ENCODE results near the gene CFAP210. TPM values are rescaled to one million over a fixed set of nuclear protein-coding genes. Genes with fewer than 3 reads are reported as not detected.

The CFAP210 gene
- total and polyA plus RNA-seq, 10 of the 15 experiments (the other 5 are each of a cell fraction or from before 2014, with no cell fraction given): not detected

DNA sequence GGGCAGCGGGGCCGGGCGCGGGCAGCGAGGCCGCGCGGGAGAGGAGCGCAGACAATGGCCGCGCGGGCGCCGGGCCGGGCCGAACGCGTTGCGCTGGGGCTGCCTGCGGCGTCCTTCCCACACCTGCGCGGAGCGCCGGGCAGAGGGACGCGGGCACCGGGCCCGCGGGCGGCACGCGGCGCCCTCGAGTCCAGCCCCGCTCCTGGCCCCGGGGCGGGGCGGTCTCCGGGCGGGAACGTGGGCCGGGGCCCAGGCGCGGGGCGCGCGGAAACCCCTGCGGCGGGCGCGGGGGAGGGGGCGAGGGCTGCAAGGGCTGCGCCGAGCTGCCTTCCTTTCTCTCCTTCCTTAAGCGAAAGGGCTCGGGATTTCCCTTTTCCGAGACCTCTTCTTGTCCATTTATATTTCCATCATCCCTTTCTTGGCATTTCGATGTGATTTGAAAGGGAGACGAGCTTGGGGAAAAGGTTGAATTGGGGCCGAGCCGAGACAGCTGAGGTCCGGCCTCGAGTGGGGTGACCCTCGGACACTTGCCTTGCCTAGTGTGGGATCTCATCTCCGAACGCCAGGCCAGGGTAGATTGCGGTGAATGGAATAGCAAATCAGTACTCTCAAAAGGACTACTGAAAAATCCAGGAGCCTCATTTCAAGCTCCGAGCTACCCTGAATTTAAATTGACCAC is 40.1 kb upstream of the CFAP210 start (continued):
- TF ChIP-seq, protein P1, sequence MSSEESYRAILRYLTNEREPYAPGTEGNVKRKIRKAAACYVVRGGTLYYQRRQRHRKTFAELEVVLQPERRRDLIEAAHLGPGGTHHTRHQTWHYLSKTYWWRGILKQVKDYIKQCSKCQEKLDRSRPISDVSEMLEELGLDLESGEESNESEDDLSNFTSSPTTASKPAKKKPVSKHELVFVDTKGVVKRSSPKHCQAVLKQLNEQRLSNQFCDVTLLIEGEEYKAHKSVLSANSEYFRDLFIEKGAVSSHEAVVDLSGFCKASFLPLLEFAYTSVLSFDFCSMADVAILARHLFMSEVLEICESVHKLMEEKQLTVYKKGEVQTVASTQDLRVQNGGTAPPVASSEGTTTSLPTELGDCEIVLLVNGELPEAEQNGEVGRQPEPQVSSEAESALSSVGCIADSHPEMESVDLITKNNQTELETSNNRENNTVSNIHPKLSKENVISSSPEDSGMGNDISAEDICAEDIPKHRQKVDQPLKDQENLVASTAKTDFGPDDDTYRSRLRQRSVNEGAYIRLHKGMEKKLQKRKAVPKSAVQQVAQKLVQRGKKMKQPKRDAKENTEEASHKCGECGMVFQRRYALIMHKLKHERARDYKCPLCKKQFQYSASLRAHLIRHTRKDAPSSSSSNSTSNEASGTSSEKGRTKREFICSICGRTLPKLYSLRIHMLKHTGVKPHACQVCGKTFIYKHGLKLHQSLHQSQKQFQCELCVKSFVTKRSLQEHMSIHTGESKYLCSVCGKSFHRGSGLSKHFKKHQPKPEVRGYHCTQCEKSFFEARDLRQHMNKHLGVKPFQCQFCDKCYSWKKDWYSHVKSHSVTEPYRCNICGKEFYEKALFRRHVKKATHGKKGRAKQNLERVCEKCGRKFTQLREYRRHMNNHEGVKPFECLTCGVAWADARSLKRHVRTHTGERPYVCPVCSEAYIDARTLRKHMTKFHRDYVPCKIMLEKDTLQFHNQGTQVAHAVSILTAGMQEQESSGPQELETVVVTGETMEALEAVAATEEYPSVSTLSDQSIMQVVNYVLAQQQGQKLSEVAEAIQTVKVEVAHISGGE (CRISPR knock-in tag; IDR thresholded peaks at IDR 0.05): no peak
- TF ChIP-seq SMARCA5 (IDR thresholded peaks at IDR 0.05): no peak
- TF ChIP-seq MYC (IDR thresholded peaks at IDR 0.05; ENCODE audit: insufficient read depth, insufficient read length, insufficient replicate concordance, low read length, severe bottlenecking): no peak
- TF ChIP-seq NFYA (IDR thresholded peaks at IDR 0.05; ENCODE audit: borderline replicate concordance, low read depth, low read length): no peak
- TF ChIP-seq CHD1 (IDR thresholded peaks at IDR 0.05; ENCODE audit: low read depth, low read length): no peak
- no peak for TF ChIP-seq RB1 (IDR thresholded peaks at IDR 0.05; ENCODE audit: borderline replicate concordance)
- no peak for TF ChIP-seq ESRRA (IDR thresholded peaks at IDR 0.05; ENCODE audit: low read length)
- TF ChIP-seq EGR1 (IDR thresholded peaks at IDR 0.05; ENCODE audit: borderline replicate concordance in 1 of 2, low read depth in 2 of 2, low read length in 2 of 2): peak in 1 of 2 experiments; percentile 52; a peak in 1 of 3 replicates
- TF ChIP-seq GABPA (IDR thresholded peaks at IDR 0.05; ENCODE audit: low read depth): no peak
- TF ChIP-seq, protein P2, sequence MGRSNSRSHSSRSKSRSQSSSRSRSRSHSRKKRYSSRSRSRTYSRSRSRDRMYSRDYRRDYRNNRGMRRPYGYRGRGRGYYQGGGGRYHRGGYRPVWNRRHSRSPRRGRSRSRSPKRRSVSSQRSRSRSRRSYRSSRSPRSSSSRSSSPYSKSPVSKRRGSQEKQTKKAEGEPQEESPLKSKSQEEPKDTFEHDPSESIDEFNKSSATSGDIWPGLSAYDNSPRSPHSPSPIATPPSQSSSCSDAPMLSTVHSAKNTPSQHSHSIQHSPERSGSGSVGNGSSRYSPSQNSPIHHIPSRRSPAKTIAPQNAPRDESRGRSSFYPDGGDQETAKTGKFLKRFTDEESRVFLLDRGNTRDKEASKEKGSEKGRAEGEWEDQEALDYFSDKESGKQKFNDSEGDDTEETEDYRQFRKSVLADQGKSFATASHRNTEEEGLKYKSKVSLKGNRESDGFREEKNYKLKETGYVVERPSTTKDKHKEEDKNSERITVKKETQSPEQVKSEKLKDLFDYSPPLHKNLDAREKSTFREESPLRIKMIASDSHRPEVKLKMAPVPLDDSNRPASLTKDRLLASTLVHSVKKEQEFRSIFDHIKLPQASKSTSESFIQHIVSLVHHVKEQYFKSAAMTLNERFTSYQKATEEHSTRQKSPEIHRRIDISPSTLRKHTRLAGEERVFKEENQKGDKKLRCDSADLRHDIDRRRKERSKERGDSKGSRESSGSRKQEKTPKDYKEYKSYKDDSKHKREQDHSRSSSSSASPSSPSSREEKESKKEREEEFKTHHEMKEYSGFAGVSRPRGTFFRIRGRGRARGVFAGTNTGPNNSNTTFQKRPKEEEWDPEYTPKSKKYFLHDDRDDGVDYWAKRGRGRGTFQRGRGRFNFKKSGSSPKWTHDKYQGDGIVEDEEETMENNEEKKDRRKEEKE (IDR thresholded peaks at IDR 0.05): peak; percentile 41; the same call in 1 of the 2 replicates

Measured in GM12878 (cell line).